BE2C (cell line): ENCODE measurements around the gene OMP.

Source experiments
- DNase-seq: peaks from one replicate; pipeline ENCODE4 v3.0.0-alpha.2; 2020
- H3K27me3 ChIP-seq: fragments of 250-450 bp; sonication (Bioruptor Pico); 2 replicates; pipeline ENCODE4 v1.5.1; 2020; ENCODE audit warnings: mild to moderate bottlenecking
- H3K36me3 ChIP-seq: fragments of 250-450 bp; sonication (Bioruptor Pico); 2 replicates; pipeline ENCODE4 v1.5.1; 2020; ENCODE audit warnings: mild to moderate bottlenecking
- H3K4me1 ChIP-seq: fragments of 250-450 bp; sonication (Bioruptor Pico); 2 replicates; pipeline ENCODE4 v1.5.1; 2020
- H3K4me3 ChIP-seq: 2 replicates; pipeline ENCODE4 v1.5.1; 2011; ENCODE audit warnings: low read depth, low read length
- H3K9me3 ChIP-seq: fragments of 250-450 bp; sonication (Bioruptor Pico); 2 replicates; pipeline ENCODE4 v1.5.1; 2020
- TF ChIP-seq, protein P1 (sequence below): IDR thresholded peaks from 2 replicates; pipeline ENCODE4 v1.5.1; 2012; ENCODE audit warnings: mild to moderate bottlenecking, low read depth, low read length

The OMP gene

GRCh38 chr11:77135069-77135468, 32.4 kb downstream of the OMP start:
- no peaks in the 10 kb centered on the region for H3K27me3 ChIP-seq
- no peaks in the 10 kb centered on the region for H3K9me3 ChIP-seq
- TF ChIP-seq, protein P1, sequence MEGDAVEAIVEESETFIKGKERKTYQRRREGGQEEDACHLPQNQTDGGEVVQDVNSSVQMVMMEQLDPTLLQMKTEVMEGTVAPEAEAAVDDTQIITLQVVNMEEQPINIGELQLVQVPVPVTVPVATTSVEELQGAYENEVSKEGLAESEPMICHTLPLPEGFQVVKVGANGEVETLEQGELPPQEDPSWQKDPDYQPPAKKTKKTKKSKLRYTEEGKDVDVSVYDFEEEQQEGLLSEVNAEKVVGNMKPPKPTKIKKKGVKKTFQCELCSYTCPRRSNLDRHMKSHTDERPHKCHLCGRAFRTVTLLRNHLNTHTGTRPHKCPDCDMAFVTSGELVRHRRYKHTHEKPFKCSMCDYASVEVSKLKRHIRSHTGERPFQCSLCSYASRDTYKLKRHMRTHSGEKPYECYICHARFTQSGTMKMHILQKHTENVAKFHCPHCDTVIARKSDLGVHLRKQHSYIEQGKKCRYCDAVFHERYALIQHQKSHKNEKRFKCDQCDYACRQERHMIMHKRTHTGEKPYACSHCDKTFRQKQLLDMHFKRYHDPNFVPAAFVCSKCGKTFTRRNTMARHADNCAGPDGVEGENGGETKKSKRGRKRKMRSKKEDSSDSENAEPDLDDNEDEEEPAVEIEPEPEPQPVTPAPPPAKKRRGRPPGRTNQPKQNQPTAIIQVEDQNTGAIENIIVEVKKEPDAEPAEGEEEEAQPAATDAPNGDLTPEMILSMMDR, result no peak
- no peaks in the 10 kb centered on the region for H3K36me3 ChIP-seq
- H3K4me3 ChIP-seq, result no peak overlapping the region
- DNase-seq, result no peak
- H3K4me1 ChIP-seq, result peaks cover 5% of the 10 kb centered on the region; the same call in 1 of the 2 replicates

DNA sequence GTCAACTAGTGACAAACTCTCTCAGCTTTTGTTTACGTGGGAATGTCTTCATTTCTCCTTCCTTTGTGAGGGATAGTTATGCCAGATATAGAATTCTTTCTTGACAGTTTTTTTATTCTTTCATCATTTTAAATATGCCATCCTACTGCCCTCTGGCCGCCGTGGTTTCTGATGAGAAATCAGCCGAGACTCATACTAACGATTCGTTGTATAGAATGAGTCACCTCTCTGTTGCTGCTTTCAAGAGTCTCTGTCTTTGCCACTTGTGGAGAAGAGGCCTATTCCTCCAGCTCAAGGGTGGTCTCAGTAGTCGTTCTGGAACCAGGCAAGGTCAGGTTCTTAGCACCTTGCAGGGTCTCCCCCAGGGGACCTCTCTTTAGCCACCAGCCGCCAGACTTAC, 33.4 kb downstream of the OMP start:
- no peak overlapping the region for H3K4me3 ChIP-seq
- TF ChIP-seq, protein P1, result no peak
- H3K36me3 ChIP-seq, result no peaks in the 10 kb centered on the region
- no peaks in the 10 kb centered on the region for H3K9me3 ChIP-seq
- no peaks in the 10 kb centered on the region for H3K27me3 ChIP-seq
- peaks cover 6% of the 10 kb centered on the region; the same call in 1 of the 2 replicates for H3K4me1 ChIP-seq
- DNase-seq, result no peak

DNA sequence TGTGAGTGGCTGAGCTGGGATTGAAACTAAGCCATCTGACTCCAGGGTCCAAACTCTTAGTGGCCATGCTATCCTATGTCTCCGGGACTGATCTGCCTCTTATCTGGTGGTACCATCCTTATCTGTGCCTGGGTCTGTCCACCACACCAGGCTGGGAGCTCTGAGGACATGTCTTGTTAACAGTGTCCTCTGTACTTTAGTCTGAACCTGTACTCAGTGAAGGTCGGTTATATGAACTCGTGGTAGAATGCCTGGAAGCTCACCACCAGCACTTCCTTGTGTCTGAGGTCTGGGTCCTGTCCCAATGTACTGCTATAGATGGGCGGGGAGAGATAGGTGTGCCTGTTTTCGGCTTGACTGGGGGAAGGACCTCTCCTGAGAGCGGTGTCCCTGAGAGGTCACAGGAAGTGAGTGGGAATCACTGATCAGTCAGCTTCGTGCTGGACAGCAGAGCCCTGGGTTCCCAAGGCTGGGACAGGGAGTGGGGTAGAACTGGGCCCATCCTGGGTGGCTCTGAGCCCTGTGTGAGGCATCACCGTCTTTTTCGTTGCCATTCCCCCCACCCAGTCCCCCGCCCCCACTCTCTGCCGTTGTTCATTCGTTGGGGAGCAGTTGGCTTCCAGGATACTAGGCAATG, 34.3 kb downstream of the OMP start:
- Histone ChIP-seq H3K9me3 (no peaks in the 10 kb centered on the region), H3K4me1 (0 out of 2 replicates have a peak, but pooled peaks cover 3% of the 10 kb centered on the region), H3K27me3 (no peaks in the 10 kb centered on the region), H3K36me3 (no peaks in the 10 kb centered on the region), H3K4me3 (no peak overlapping the region)
- TF ChIP-seq, protein P1, result no peak
- no peak for DNase-seq

DNA sequence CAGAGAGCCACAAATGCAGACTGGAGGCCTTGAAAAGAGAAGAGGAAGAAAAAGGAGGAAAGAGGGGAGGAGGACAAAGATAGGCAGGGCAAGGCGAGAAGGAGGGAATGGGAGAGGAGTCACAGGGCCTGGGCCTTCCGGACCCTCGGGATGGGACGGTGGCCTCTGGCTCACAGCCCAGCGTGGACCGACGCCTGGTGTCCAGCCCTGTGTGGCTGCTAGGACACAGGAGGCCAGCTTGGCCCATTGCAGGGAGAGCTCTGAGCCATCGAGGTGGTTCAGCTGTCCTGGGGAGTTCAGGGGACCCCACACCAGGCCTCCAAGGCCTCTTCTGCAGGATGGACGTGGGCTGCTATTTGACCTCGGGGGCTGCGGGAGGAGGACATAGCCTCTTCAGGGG, 34.8 kb downstream of the OMP start:
- no peaks in the 10 kb centered on the region for H3K36me3 ChIP-seq
- H3K27me3 ChIP-seq, result no peaks in the 10 kb centered on the region
- no peaks in the 10 kb centered on the region for H3K9me3 ChIP-seq
- TF ChIP-seq, protein P1, result no peak
- 0 out of 2 replicates have a peak, but pooled peaks cover 3% of the 10 kb centered on the region for H3K4me1 ChIP-seq
- no peak overlapping the region for H3K4me3 ChIP-seq
- DNase-seq, result no peak

GRCh38 chr11:77138106-77138649, 35.5 kb downstream of the OMP start:
- DNase-seq, result no peak
- TF ChIP-seq, protein P1, result no peak
- Histone ChIP-seq H3K36me3 (no peaks in the 10 kb centered on the region), H3K4me3 (no peak overlapping the region), H3K9me3 (no peaks in the 10 kb centered on the region), H3K27me3 (no peaks in the 10 kb centered on the region), H3K4me1 (0 out of 2 replicates have a peak, but pooled peaks cover 3% of the 10 kb centered on the region)

DNA sequence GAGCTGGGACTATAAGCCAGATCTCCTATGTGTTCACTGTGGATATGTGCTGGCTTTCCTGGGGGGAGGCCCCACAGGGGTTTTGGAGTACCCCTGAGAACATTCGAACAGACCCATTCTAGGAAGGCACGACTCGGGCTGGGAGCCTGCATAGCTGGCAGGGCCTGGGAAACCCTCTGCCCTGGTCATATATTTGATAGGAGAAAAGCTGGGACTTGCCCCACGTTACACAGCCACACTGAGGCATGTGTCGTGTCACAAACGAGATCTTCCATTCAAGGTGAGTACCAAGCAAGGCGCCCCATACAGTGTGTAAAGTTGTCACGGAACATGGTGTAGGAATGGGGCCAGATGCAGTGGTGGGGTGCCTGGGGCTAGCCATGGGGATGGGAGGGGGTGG, 36.6 kb downstream of the OMP start:
- TF ChIP-seq, protein P1, result no peak
- H3K9me3 ChIP-seq, result no peaks in the 10 kb centered on the region
- H3K4me3 ChIP-seq, result no peak overlapping the region
- H3K36me3 ChIP-seq, result no peaks in the 10 kb centered on the region
- H3K4me1 ChIP-seq, result 0 out of 2 replicates have a peak, but pooled peaks cover 3% of the 10 kb centered on the region
- H3K27me3 ChIP-seq, result no peaks in the 10 kb centered on the region
- DNase-seq, result no peak
